GM23338 (cell line): ENCODE data around the gene SMURF1. TPM values are rescaled to one million over a fixed set of nuclear protein-coding genes. Genes with fewer than 3 reads are reported as not detected.

Experiments used
- ATAC-seq: fragments of 200-7000 bp; cut with Tn5 transposase; 3 replicates; pipeline ENCODE4 v1.9.1; 2020
- DNase-seq: peaks from one replicate; pipeline ENCODE4 v3.0.0-alpha.2; 2015; ENCODE audit warnings: low spot score
- H2AFZ ChIP-seq: fragments of 200-600 bp; sonication (generic); 2 replicates; pipeline ENCODE4 v1.8.0; 2016; ENCODE audit warnings: antibody characterized with exemption, mild to moderate bottlenecking, moderate library complexity
- H3F3A ChIP-seq: fragments of 200-600 bp; sonication (generic); replicated peaks from 2 replicates; pipeline ENCODE4 v1.8.0; 2017; ENCODE audit warnings: antibody characterized with exemption, mixed run types, low read depth
- H3K27ac ChIP-seq: fragments of 200-600 bp; sonication (generic); 2 replicates; pipeline ENCODE4 v1.6.1; 2016; ENCODE audit warnings: low read depth
- H3K27me3 ChIP-seq: fragments of 200-600 bp; sonication (generic); 2 replicates; pipeline ENCODE4 v1.8.0; 2016; ENCODE audit warnings: mild to moderate bottlenecking, mixed run types, moderate library complexity; ENCODE audit not compliant: insufficient read depth
- H3K36me3 ChIP-seq: fragments of 200-600 bp; sonication (generic); 2 replicates; pipeline ENCODE4 v1.8.0; 2016; ENCODE audit warnings: mild to moderate bottlenecking; ENCODE audit not compliant: insufficient read depth
- H3K4me1 ChIP-seq: fragments of 200-600 bp; sonication (generic); 2 replicates; pipeline ENCODE4 v1.8.0; 2016; ENCODE audit warnings: mild to moderate bottlenecking, moderate library complexity; ENCODE audit not compliant: insufficient read depth
- H3K4me2 ChIP-seq: fragments of 200-600 bp; sonication (generic); 2 replicates; pipeline ENCODE4 v1.7.1; 2017; ENCODE audit warnings: mixed run types
- H3K4me3 ChIP-seq: fragments of 200-600 bp; sonication (generic); 2 replicates; pipeline ENCODE4 v1.6.1; 2016; ENCODE audit warnings: mixed run types
- H3K79me2 ChIP-seq: fragments of 200-600 bp; sonication (generic); replicated peaks from 2 replicates; pipeline ENCODE4 v1.8.0; 2017; ENCODE audit warnings: mild to moderate bottlenecking; ENCODE audit not compliant: insufficient read depth
- H3K9me2 ChIP-seq: fragments of 200-600 bp; sonication (generic); 2 replicates; pipeline ENCODE4 v1.8.0; 2017; ENCODE audit not compliant: insufficient read depth
- H4K20me1 ChIP-seq: fragments of 200-600 bp; sonication (generic); replicated peaks from 2 replicates; pipeline ENCODE4 v1.8.0; 2017; ENCODE audit warnings: mild to moderate bottlenecking; ENCODE audit not compliant: insufficient read depth
- H3K27ac Mint-ChIP-seq: 2 replicates; pipeline ENCODE4 v1.8.0; 2020; ENCODE audit warnings: inconsistent platforms, mild to moderate bottlenecking, moderate library complexity, mixed read lengths
- H3K27me3 Mint-ChIP-seq: 3 replicates; pipeline ENCODE4 v1.8.0; 2022; ENCODE audit warnings: low read depth, mild to moderate bottlenecking, moderate library complexity, mixed read lengths, inconsistent platforms; ENCODE audit not compliant: insufficient read depth, poor library complexity
- H3K36me3 Mint-ChIP-seq: 3 replicates; pipeline ENCODE4 v1.8.0; 2021; ENCODE audit warnings: low read depth, mild to moderate bottlenecking, inconsistent platforms, moderate library complexity, mixed read lengths
- H3K4me1 Mint-ChIP-seq: 3 replicates; pipeline ENCODE4 v1.8.0; 2020; ENCODE audit warnings: mild to moderate bottlenecking, inconsistent platforms, mixed read lengths
- H3K4me3 Mint-ChIP-seq: 3 replicates; pipeline ENCODE4 v1.8.0; 2021; ENCODE audit warnings: moderate library complexity, mild to moderate bottlenecking, inconsistent platforms, mixed read lengths
- H3K9me3 Mint-ChIP-seq: 3 replicates; pipeline ENCODE4 v1.8.0; 2020; ENCODE audit warnings: moderate library complexity, mild to moderate bottlenecking, inconsistent platforms, mixed read lengths
- CREB1 ChIP-seq: fragments of 250-450 bp; sonication (Bioruptor Pico); IDR thresholded peaks from 2 replicates; pipeline ENCODE4 v1.5.0; 2020; ENCODE audit warnings: low read depth, mild to moderate bottlenecking, moderate library complexity
- CTCF ChIP-seq, 2 experiments: fragments of 200-600 bp in 1 of 2; sonication (generic) in 1 of 2; conservative IDR thresholded peaks; 2 replicates each; pipeline versions ENCODE4 v1.5.1 to v1.6.1; 2016 to 2017; ENCODE audit warnings: antibody characterized with exemption in 2 of 2, low read depth in 2 of 2, mild to moderate bottlenecking in 2 of 2, moderate library complexity in 1 of 2
- ETS1 ChIP-seq: IDR thresholded peaks from 2 replicates; pipeline ENCODE4 v1.6.1; 2016; ENCODE audit warnings: antibody characterized with exemption
- EZH2 ChIP-seq: fragments of 200-600 bp; sonication (generic); IDR thresholded peaks from one replicate; pipeline ENCODE4 v1.8.0; 2017; ENCODE audit warnings: antibody characterized with exemption, mild to moderate bottlenecking, low read depth; ENCODE audit not compliant: unreplicated experiment
- EZH2phosphoT487 ChIP-seq: fragments of 200-600 bp; sonication (generic); IDR thresholded peaks from one replicate; pipeline ENCODE4 v1.8.1; 2018; ENCODE audit warnings: antibody characterized with exemption; ENCODE audit not compliant: unreplicated experiment
- JUNB ChIP-seq: IDR thresholded peaks from one replicate; pipeline ENCODE4 v1.6.1; 2016; ENCODE audit warnings: antibody characterized with exemption; ENCODE audit not compliant: unreplicated experiment
- NANOG ChIP-seq: IDR thresholded peaks from 2 replicates; pipeline ENCODE4 v1.6.1; 2016; ENCODE audit warnings: antibody characterized with exemption, borderline replicate concordance
- POLR2AphosphoS5 ChIP-seq: IDR thresholded peaks from 2 replicates; pipeline ENCODE4 v1.6.1; 2016; ENCODE audit warnings: antibody characterized with exemption, low read depth
- STAT1 ChIP-seq: IDR thresholded peaks from one replicate; pipeline ENCODE4 v1.6.1; 2016; ENCODE audit warnings: antibody characterized with exemption; ENCODE audit not compliant: unreplicated experiment
- ZNF114 ChIP-seq: fragments of 250-450 bp; sonication (Bioruptor Pico); IDR thresholded peaks from 2 replicates; pipeline ENCODE4 v1.5.0; 2020; ENCODE audit warnings: mild to moderate bottlenecking, moderate library complexity
- ZNF331 ChIP-seq: fragments of 250-450 bp; sonication (Bioruptor Pico); IDR thresholded peaks from 2 replicates; pipeline ENCODE4 v1.5.0; 2020; ENCODE audit warnings: low read depth, mild to moderate bottlenecking, moderate library complexity
- polyA plus RNA-seq: library from polyadenylated mRNA; unstranded; fragments of >200 nt; fragmentation: Nextera tagmentation; extraction: Ambion mirVana; gene quantifications from 2 replicates; pipeline ENCODE4 v1.2.1, GENCODE V29; 2016
- total RNA-seq: library from RNA; depleted of rRNA; stranded (reverse); fragments of >200 nt; shearing (Covaris generic); gene quantifications from 2 replicates; pipeline ENCODE4 v1.2.3, GENCODE V29; 2014
- TF ChIP-seq, protein P1 (sequence below): IDR thresholded peaks from one replicate; pipeline ENCODE4 v1.6.1; 2018; ENCODE audit warnings: antibody characterized with exemption; ENCODE audit not compliant: unreplicated experiment
- TF ChIP-seq, protein P2 (sequence below): fragments of 250-450 bp; sonication (Bioruptor Pico); IDR thresholded peaks from 2 replicates; pipeline ENCODE4 v1.5.0; 2020; ENCODE audit warnings: mild to moderate bottlenecking, moderate library complexity

SMURF1 gene
- total and polyA plus RNA-seq, 2 experiments from 2014 or later: 5.8 to 23.9 TPM

GRCh38 chr7:99004781-99005500, 139.0 kb downstream of the SMURF1 start:
- Histone ChIP-seq H3K27me3 (no peaks in the 10 kb centered on the region), H3K79me2 (no peaks in the 10 kb centered on the region), H3K36me3 (peaks cover under 1% of the 10 kb centered on the region; the same call in 1 of the 2 replicates), H3K4me2 (no peak overlapping the region), H2AFZ (no peak overlapping the region), H3K4me3 (no peak overlapping the region), H3K27ac (no peak overlapping the region), H3K4me1 (no peaks in the 10 kb centered on the region), H4K20me1 (no peaks in the 10 kb centered on the region; the same call in 1 of the 2 replicates), H3F3A (no peaks in the 10 kb centered on the region), H3K9me2 (no peaks in the 10 kb centered on the region)
- no peaks in the 10 kb centered on the region for H3K9me3 Mint-ChIP-seq
- peaks cover 6% of the 10 kb centered on the region for H3K27me3 Mint-ChIP-seq
- no peak overlapping the region for H3K4me3 Mint-ChIP-seq
- TF ChIP-seq, protein P1, sequence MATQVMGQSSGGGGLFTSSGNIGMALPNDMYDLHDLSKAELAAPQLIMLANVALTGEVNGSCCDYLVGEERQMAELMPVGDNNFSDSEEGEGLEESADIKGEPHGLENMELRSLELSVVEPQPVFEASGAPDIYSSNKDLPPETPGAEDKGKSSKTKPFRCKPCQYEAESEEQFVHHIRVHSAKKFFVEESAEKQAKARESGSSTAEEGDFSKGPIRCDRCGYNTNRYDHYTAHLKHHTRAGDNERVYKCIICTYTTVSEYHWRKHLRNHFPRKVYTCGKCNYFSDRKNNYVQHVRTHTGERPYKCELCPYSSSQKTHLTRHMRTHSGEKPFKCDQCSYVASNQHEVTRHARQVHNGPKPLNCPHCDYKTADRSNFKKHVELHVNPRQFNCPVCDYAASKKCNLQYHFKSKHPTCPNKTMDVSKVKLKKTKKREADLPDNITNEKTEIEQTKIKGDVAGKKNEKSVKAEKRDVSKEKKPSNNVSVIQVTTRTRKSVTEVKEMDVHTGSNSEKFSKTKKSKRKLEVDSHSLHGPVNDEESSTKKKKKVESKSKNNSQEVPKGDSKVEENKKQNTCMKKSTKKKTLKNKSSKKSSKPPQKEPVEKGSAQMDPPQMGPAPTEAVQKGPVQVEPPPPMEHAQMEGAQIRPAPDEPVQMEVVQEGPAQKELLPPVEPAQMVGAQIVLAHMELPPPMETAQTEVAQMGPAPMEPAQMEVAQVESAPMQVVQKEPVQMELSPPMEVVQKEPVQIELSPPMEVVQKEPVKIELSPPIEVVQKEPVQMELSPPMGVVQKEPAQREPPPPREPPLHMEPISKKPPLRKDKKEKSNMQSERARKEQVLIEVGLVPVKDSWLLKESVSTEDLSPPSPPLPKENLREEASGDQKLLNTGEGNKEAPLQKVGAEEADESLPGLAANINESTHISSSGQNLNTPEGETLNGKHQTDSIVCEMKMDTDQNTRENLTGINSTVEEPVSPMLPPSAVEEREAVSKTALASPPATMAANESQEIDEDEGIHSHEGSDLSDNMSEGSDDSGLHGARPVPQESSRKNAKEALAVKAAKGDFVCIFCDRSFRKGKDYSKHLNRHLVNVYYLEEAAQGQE: no peak
- TF ChIP-seq ZNF114 (CRISPR knock-in tag) (no peak), JUNB (no peak), STAT1 (no peak), NANOG (no peak), EZH2 (no peak), POLR2AphosphoS5 (no peak), CTCF (conservative IDR thresholded peaks at IDR 0.05; ENCODE audit: low read depth in 2 of 2) (no peak), ETS1 (no peak), EZH2phosphoT487 (no peak), ZNF331 (CRISPR knock-in tag) (no peak), CREB1 (CRISPR knock-in tag) (no peak)
- TF ChIP-seq, protein P2, sequence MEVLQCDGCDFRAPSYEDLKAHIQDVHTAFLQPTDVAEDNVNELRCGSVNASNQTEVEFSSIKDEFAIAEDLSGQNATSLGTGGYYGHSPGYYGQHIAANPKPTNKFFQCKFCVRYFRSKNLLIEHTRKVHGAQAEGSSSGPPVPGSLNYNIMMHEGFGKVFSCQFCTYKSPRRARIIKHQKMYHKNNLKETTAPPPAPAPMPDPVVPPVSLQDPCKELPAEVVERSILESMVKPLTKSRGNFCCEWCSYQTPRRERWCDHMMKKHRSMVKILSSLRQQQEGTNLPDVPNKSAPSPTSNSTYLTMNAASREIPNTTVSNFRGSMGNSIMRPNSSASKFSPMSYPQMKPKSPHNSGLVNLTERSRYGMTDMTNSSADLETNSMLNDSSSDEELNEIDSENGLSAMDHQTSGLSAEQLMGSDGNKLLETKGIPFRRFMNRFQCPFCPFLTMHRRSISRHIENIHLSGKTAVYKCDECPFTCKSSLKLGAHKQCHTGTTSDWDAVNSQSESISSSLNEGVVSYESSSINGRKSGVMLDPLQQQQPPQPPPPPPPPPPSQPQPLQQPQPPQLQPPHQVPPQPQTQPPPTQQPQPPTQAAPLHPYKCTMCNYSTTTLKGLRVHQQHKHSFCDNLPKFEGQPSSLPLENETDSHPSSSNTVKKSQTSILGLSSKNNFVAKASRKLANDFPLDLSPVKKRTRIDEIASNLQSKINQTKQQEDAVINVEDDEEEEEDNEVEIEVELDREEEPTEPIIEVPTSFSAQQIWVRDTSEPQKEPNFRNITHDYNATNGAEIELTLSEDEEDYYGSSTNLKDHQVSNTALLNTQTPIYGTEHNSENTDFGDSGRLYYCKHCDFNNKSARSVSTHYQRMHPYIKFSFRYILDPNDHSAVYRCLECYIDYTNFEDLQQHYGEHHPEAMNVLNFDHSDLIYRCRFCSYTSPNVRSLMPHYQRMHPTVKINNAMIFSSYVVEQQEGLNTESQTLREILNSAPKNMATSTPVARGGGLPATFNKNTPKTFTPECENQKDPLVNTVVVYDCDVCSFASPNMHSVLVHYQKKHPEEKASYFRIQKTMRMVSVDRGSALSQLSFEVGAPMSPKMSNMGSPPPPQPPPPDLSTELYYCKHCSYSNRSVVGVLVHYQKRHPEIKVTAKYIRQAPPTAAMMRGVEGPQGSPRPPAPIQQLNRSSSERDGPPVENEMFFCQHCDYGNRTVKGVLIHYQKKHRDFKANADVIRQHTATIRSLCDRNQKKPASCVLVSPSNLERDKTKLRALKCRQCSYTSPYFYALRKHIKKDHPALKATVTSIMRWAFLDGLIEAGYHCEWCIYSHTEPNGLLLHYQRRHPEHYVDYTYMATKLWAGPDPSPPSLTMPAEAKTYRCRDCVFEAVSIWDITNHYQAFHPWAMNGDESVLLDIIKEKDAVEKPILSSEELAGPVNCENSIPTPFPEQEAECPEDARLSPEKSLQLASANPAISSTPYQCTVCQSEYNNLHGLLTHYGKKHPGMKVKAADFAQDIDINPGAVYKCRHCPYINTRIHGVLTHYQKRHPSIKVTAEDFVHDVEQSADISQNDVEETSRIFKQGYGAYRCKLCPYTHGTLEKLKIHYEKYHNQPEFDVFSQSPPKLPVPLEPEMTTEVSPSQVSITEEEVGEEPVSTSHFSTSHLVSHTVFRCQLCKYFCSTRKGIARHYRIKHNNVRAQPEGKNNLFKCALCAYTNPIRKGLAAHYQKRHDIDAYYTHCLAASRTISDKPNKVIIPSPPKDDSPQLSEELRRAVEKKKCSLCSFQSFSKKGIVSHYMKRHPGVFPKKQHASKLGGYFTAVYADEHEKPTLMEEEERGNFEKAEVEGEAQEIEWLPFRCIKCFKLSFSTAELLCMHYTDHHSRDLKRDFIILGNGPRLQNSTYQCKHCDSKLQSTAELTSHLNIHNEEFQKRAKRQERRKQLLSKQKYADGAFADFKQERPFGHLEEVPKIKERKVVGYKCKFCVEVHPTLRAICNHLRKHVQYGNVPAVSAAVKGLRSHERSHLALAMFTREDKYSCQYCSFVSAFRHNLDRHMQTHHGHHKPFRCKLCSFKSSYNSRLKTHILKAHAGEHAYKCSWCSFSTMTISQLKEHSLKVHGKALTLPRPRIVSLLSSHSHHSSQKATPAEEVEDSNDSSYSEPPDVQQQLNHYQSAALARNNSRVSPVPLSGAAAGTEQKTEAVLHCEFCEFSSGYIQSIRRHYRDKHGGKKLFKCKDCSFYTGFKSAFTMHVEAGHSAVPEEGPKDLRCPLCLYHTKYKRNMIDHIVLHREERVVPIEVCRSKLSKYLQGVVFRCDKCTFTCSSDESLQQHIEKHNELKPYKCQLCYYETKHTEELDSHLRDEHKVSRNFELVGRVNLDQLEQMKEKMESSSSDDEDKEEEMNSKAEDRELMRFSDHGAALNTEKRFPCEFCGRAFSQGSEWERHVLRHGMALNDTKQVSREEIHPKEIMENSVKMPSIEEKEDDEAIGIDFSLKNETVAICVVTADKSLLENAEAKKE (CRISPR knock-in tag): no peak
- H3K36me3 Mint-ChIP-seq: peaks cover 69% of the 10 kb centered on the region
- no peak overlapping the region for H3K27ac Mint-ChIP-seq
- DNase-seq: no peak
- no peak for ATAC-seq
- no peaks in the 10 kb centered on the region; the same call in 2 of the 3 replicates for H3K4me1 Mint-ChIP-seq
